H9 (cell line): ENCODE results near the gene MOB3A. TPM values are rescaled to one million over a fixed set of nuclear protein-coding genes. Genes with fewer than 3 reads are reported as not detected.

ENCODE experiments used
- DNase-seq: peaks from one replicate; pipeline ENCODE4 v3.0.0-alpha.2; 2017
- H2AFZ ChIP-seq: one replicate; pipeline ENCODE4 v1.6.1; 2013; ENCODE audit warnings: mild to moderate bottlenecking, low read length, control low read depth, moderate library complexity
- H2AK5ac ChIP-seq: 2 replicates; pipeline ENCODE4 v1.6.1; 2013; ENCODE audit warnings: low read length, control low read depth, mixed read lengths; ENCODE audit not compliant: insufficient read length
- H2BK120ac ChIP-seq: one replicate; pipeline ENCODE4 v1.6.1; 2013; ENCODE audit warnings: low read depth, mild to moderate bottlenecking, low read length, control low read depth, inconsistent platforms; ENCODE audit not compliant: poor library complexity, severe bottlenecking
- H2BK12ac ChIP-seq: 2 replicates; pipeline ENCODE4 v1.6.1; 2013; ENCODE audit warnings: low read length, control low read depth, mixed read lengths, low read depth; ENCODE audit not compliant: insufficient read length
- H2BK15ac ChIP-seq: 2 replicates; pipeline ENCODE4 v1.6.1; 2013; ENCODE audit warnings: low read depth, low read length, control low read depth
- H2BK20ac ChIP-seq: one replicate; pipeline ENCODE4 v1.6.1; 2013; ENCODE audit warnings: low read depth, mild to moderate bottlenecking, low read length, control low read depth, inconsistent platforms; ENCODE audit not compliant: poor library complexity, severe bottlenecking
- H2BK5ac ChIP-seq: 2 replicates; pipeline ENCODE4 v1.6.1; 2013; ENCODE audit warnings: low read length, control low read depth, mixed read lengths; ENCODE audit not compliant: insufficient read length
- H3K14ac ChIP-seq: 2 replicates; pipeline ENCODE4 v1.6.1; 2013; ENCODE audit warnings: low read length, control low read depth; ENCODE audit not compliant: insufficient read depth
- H3K18ac ChIP-seq: 2 replicates; pipeline ENCODE4 v1.6.1; 2013; ENCODE audit warnings: low read depth, mild to moderate bottlenecking, mixed read lengths, low read length, control low read depth; ENCODE audit not compliant: insufficient read length
- H3K23ac ChIP-seq: 2 replicates; pipeline ENCODE4 v1.6.1; 2013; ENCODE audit warnings: low read length, control low read depth, mixed read lengths, low read depth; ENCODE audit not compliant: insufficient read length
- H3K23me2 ChIP-seq: 2 replicates; pipeline ENCODE4 v1.6.1; 2013; ENCODE audit warnings: low read depth, mild to moderate bottlenecking, mixed read lengths, low read length, control low read depth; ENCODE audit not compliant: insufficient read length, poor library complexity, severe bottlenecking
- H3K27ac ChIP-seq: 2 replicates; pipeline ENCODE4 v1.5.1; 2013; ENCODE audit warnings: low read length, control low read depth, mixed read lengths, low read depth; ENCODE audit not compliant: insufficient read length
- H3K27me3 ChIP-seq: 2 replicates; pipeline ENCODE4 v1.6.1; 2013; ENCODE audit warnings: low read length, control low read depth, inconsistent platforms; ENCODE audit not compliant: insufficient read depth
- H3K4ac ChIP-seq: 2 replicates; pipeline ENCODE4 v1.6.1; 2013; ENCODE audit warnings: low read depth, mild to moderate bottlenecking, control low read depth, inconsistent platforms, low read length, moderate library complexity
- H3K4me1 ChIP-seq: 2 replicates; pipeline ENCODE4 v1.6.1; 2013; ENCODE audit warnings: low read length, control low read depth, inconsistent platforms; ENCODE audit not compliant: insufficient read depth
- H3K4me2 ChIP-seq: 2 replicates; pipeline ENCODE4 v1.6.1; 2013; ENCODE audit warnings: low read length, control low read depth, mixed read lengths; ENCODE audit not compliant: insufficient read length, insufficient read depth
- H3K56ac ChIP-seq: 2 replicates; pipeline ENCODE4 v1.6.1; 2013; ENCODE audit warnings: low read depth, mild to moderate bottlenecking, mixed read lengths, low read length, control low read depth; ENCODE audit not compliant: insufficient read length
- H3K79me1 ChIP-seq: 2 replicates; pipeline ENCODE4 v1.6.1; 2013; ENCODE audit warnings: low read depth, mild to moderate bottlenecking, moderate library complexity, low read length, control low read depth, inconsistent platforms; ENCODE audit not compliant: insufficient read depth, poor library complexity, severe bottlenecking
- H3K79me2 ChIP-seq: 2 replicates; pipeline ENCODE4 v1.6.1; 2013; ENCODE audit warnings: low read length, control low read depth, inconsistent platforms; ENCODE audit not compliant: insufficient read depth
- H3K9ac ChIP-seq: 2 replicates; pipeline ENCODE4 v1.6.1; 2013; ENCODE audit warnings: low read length, control low read depth, mixed read lengths; ENCODE audit not compliant: insufficient read length; ENCODE audit errors: extremely low read depth
- H3K9me3 ChIP-seq: one replicate; pipeline ENCODE4 v1.6.1; 2013; ENCODE audit warnings: low read depth, low read length, inconsistent platforms; ENCODE audit not compliant: control insufficient read depth
- H3T11ph ChIP-seq: one replicate; pipeline ENCODE4 v1.6.1; 2013; ENCODE audit warnings: mild to moderate bottlenecking, low read length, control low read depth, inconsistent platforms
- H4K20me1 ChIP-seq: one replicate; pipeline ENCODE4 v1.6.1; 2013; ENCODE audit not compliant: control insufficient read depth, insufficient read length, insufficient read depth
- H4K5ac ChIP-seq: 2 replicates; pipeline ENCODE4 v1.6.1; 2013; ENCODE audit warnings: low read depth, mild to moderate bottlenecking, mixed read lengths, low read length, control low read depth; ENCODE audit not compliant: insufficient read length
- H4K8ac ChIP-seq: replicated peaks from 2 replicates; pipeline ENCODE4 v1.6.1; 2013; ENCODE audit warnings: low read length, control low read depth, mixed read lengths, low read depth; ENCODE audit not compliant: insufficient read length
- H4K91ac ChIP-seq: 2 replicates; pipeline ENCODE4 v1.6.1; 2013; ENCODE audit warnings: low read depth, mild to moderate bottlenecking, moderate library complexity, mixed read lengths, low read length, control low read depth; ENCODE audit not compliant: insufficient read length
- H3K27ac Mint-ChIP-seq, 3 experiments: 2 replicates in 2 of 3; 3 replicates in 1 of 3; pipeline ENCODE4 v1.8.0; 2020 to 2021; ENCODE audit warnings: mixed read lengths in 3 of 3, mild to moderate bottlenecking in 1 of 3, moderate library complexity in 1 of 3
- H3K27me3 Mint-ChIP-seq: 2 replicates; pipeline ENCODE4 v1.8.0; 2021; ENCODE audit warnings: low read depth, mild to moderate bottlenecking, moderate library complexity, mixed read lengths
- H3K36me3 Mint-ChIP-seq, 3 experiments: 2 replicates in 2 of 3; 3 replicates in 1 of 3; pipeline ENCODE4 v1.8.0; 2020 to 2021; ENCODE audit warnings: low read depth in 3 of 3, mixed read lengths in 3 of 3; ENCODE audit not compliant: insufficient read depth in 1 of 3
- H3K4me1 Mint-ChIP-seq, 2 experiments: 2 replicates each; pipeline ENCODE4 v1.8.0; 2020; ENCODE audit warnings: mixed read lengths in 2 of 2
- H3K4me3 Mint-ChIP-seq, 2 experiments: 2 replicates in 1 of 2; 3 replicates in 1 of 2; pipeline ENCODE4 v1.8.0; 2020 to 2021; ENCODE audit warnings: mild to moderate bottlenecking in 2 of 2, mixed read lengths in 2 of 2, moderate library complexity in 1 of 2
- H3K9me3 Mint-ChIP-seq, 2 experiments: 2 replicates in 1 of 2; 3 replicates in 1 of 2; pipeline ENCODE4 v1.8.0; 2020; ENCODE audit warnings: mild to moderate bottlenecking in 2 of 2, mixed read lengths in 2 of 2, moderate library complexity in 1 of 2
- WGBS: extraction: QIAGEN DNeasy Blood & Tissue Kit; methylation state at CpG from one replicate; pipeline ENCODE4 v1.1.7; 2013; ENCODE audit warnings: missing lambda C conversion rate, low lambda C conversion rate, mixed read lengths; ENCODE audit not compliant: insufficient read length; ENCODE audit errors: extremely low coverage; 5-methylcytosine and 5-hydroxymethylcytosine counted together
- total RNA-seq: library from RNA; stranded (reverse); gene quantifications from 2 replicates; pipeline ENCODE4 v1.2.1, GENCODE V29; 2021
- TF ChIP-seq, protein P1 (sequence below): fragments of 200-600 bp; sonication (generic); conservative IDR thresholded peaks from 3 replicates; pipeline ENCODE4 v1.8.0; 2021; ENCODE audit warnings: antibody characterized with exemption, mild to moderate bottlenecking

Gene MOB3A
- total RNA-seq, 1 experiment from 2014 or later: 11.5 TPM

DNA sequence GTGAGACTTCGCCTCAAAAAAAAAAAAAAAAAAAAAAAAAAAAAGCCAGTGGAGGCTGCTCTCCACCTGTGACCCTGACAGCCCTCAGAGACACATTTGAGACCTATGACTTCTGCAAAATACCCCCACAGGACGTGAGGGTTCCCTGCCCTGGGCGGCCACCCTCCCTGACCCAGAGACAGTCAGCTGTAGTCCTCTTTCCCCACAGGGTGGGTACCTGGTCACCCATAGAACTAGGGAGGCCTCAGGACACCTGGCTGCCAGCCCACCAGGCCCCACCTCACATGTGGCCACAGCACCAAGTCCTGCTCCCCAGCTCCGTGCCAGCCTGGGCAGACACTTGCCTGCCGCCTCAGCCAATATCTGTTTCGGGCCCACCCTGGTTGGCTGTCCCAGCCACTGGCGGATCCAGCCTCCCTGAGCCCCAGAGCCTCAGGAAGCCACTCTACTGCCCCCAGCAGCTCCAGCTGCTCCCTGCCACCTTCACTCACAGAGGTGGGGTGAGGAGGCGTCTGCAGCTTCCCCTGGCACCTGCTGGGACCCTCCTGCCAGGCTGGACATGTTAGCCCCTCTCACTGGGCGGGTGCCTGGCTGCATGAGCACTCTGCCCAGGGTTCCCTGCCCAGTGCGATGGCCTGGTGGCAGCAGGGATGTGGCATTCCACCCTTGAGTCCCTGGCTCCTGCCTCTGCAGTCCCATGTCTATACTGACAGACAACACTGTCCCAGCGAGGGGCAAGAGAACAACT is 52.0 kb downstream of the MOB3A start:
- Histone ChIP-seq H4K8ac (no peak overlapping the region), H2BK15ac (no peak overlapping the region), H3K9me3 (no peaks in the 10 kb centered on the region), H3K79me2 (peaks cover 2% of the 10 kb centered on the region; the same call in 1 of the 2 replicates), H3K79me1 (peaks cover 6% of the 10 kb centered on the region), H3K4me2 (no peak overlapping the region), H4K5ac (no peak overlapping the region), H2BK120ac (no peak overlapping the region), H3K4me1 (no peaks in the 10 kb centered on the region; the same call in 1 of the 2 replicates), H3K23ac (no peak overlapping the region), H3K18ac (no peak overlapping the region), H2AFZ (no peak overlapping the region), H2AK5ac (no peak overlapping the region), H2BK12ac (no peak overlapping the region), H3K23me2 (no peaks in the 10 kb centered on the region), H3K27me3 (no peaks in the 10 kb centered on the region), H2BK5ac (no peak overlapping the region), H3K27ac (no peak overlapping the region), H3K14ac (no peak overlapping the region; the same call in 1 of the 2 replicates), H3K9ac (no peak overlapping the region), H3K56ac (no peak overlapping the region), H3T11ph (no peak overlapping the region), H2BK20ac (no peak overlapping the region), H3K4ac (no peak overlapping the region), H4K20me1 (peaks cover 4% of the 10 kb centered on the region), H4K91ac (no peak overlapping the region)
- Mint-ChIP-seq H3K4me3 (no peak overlapping the region), H3K27me3 (no peaks in the 10 kb centered on the region), H3K9me3 (no peaks in the 10 kb centered on the region), H3K4me1 (peaks cover 8 to 16% of the 10 kb centered on the region in 2 experiments), H3K36me3 (peaks cover 7 to 21% (median 20%) of the 10 kb centered on the region in 3 experiments), H3K27ac (no peak overlapping the region; a peak in 1 of 7 replicates)
- peak; percentile 55 for DNase-seq
- no CpG with 5 or more reads among the region's 11 CpGs for WGBS
- TF ChIP-seq, protein P1, sequence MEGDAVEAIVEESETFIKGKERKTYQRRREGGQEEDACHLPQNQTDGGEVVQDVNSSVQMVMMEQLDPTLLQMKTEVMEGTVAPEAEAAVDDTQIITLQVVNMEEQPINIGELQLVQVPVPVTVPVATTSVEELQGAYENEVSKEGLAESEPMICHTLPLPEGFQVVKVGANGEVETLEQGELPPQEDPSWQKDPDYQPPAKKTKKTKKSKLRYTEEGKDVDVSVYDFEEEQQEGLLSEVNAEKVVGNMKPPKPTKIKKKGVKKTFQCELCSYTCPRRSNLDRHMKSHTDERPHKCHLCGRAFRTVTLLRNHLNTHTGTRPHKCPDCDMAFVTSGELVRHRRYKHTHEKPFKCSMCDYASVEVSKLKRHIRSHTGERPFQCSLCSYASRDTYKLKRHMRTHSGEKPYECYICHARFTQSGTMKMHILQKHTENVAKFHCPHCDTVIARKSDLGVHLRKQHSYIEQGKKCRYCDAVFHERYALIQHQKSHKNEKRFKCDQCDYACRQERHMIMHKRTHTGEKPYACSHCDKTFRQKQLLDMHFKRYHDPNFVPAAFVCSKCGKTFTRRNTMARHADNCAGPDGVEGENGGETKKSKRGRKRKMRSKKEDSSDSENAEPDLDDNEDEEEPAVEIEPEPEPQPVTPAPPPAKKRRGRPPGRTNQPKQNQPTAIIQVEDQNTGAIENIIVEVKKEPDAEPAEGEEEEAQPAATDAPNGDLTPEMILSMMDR: no peak
